Stimulated activated CD8-positive, alpha-beta memory T cell treated with anti-CD3 and anti-CD28 coated beads, Interleukin-4, amount 100 ng/mL, for 1 hour (primary cell): ENCODE results near the gene FAM219A.
"Not testable (repeated sequence)": the region's sequence is repeated elsewhere in the genome, so short reads cannot be mapped to it uniquely, and the experiment has no call there.

Experiments
- DNase-seq, 2 donors: peaks; one replicate each; pipeline ENCODE4 v3.0.0-alpha.2; 2020; ENCODE audit warnings: low read depth in 2 of 2, low spot score in 1 of 2

The FAM219A gene

DNA sequence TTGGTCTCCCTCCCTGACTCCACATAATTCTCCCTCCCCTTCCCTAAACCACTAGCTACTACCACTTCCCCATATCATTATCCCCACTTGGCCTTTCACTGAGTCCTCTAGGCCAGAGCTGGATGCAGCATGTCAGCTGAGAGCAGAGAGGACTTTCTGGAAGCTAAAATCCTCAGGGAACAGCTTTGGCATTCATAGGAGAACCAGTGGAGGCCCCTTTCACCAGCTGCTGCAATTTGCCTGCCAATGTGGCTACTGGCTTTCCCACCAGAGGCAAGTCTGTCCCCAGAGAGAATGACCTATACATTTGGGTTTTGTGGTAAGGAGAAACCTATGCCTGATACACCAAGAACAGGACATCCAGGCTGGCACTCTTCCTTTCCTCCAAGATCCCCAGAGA lies 14.4 kb downstream of the FAM219A start:
- DNase-seq = no peak

GRCh38 chr9:34443533-34443932 lies 14.8 kb downstream of the FAM219A start:
- DNase-seq = no peak

- DNase-seq = no peak
Measured at GRCh38 chr9:34442770-34443169, 15.6 kb downstream of the FAM219A start.

- DNase-seq = no peak
Measured at GRCh38 chr9:34440017-34440416, 18.4 kb downstream of the FAM219A start.

DNA sequence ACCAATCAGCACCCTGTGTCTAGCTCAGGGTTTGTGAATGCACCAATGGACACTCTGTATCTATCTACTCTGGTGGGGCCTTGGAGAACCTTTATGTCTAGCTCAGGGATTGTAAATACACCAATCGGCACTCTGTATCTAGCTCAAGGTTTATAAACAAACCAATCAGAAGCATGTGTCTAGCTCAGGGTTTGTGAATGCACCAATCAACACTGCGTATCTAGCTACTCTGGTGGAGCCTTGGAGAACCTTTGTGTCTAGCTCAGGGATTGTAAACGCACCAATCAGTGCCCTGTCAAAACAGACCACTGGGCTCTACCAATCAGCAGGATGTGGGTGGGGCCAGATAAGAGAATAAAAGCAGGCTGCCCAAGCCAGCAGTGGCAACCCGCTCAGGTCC lies 19.9 kb downstream of the FAM219A start:
- DNase-seq = not testable (repeated sequence)

- DNase-seq = not testable (repeated sequence)
Measured at GRCh38 chr9:34437926-34438307, 20.5 kb downstream of the FAM219A start.

- peak in 1 of 2 donors; percentile 29 for DNase-seq
Measured at GRCh38 chr9:34437006-34437925, 21.1 kb downstream of the FAM219A start.

DNA sequence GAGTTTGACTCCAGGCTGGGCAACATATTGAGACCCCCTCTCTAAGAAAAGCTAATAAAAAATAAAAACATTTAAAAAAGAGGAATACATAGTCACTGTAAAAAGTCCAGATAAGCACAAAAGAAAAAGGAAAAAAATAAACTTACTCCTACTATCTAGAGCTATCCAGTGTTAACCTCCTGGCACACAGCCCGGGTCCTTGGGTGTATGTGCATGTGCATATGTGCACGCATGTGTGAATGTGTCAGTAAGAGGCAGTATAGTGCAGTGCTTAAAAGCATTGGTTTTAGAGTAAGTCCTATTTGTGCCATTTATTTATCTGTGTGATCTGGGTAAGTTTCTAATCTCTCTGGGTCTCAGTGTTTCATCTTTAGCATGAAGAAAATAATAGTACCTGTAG lies 26.7 kb downstream of the FAM219A start:
- no peak for DNase-seq

- DNase-seq = no peak
Measured at GRCh38 chr9:34430843-34431437, 27.4 kb downstream of the FAM219A start.

DNA sequence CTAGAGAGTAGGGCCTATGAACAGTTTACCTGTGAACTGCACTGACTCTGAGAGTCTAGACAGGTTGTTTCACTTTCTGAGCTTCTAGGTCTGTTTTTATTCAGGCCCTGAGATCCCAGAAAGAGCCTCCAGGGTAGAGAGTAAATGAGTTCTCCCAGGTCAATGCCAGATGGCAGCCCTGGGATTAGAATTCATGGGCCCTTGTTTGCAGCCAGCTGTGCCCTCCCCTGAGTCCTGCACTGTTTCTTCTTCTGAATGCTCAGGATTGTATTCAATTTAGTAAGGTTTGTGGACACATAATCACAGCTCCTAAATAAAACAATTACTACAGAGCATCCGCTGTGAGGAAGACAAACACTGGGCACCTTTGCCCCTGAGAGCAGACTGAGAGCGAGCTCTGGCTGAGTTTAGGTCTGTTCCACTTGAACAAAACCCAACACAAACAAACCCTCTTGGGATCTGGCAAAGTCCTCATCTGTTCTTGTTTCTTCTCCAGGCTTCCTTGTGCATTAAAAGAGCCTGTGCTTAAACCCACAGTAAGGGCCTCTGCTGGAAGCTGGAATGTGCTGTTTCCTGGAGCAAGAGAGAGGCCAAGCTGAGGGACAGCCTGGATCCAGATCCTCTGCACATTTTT lies 29.9 kb downstream of the FAM219A start:
- no peak for DNase-seq

DNA sequence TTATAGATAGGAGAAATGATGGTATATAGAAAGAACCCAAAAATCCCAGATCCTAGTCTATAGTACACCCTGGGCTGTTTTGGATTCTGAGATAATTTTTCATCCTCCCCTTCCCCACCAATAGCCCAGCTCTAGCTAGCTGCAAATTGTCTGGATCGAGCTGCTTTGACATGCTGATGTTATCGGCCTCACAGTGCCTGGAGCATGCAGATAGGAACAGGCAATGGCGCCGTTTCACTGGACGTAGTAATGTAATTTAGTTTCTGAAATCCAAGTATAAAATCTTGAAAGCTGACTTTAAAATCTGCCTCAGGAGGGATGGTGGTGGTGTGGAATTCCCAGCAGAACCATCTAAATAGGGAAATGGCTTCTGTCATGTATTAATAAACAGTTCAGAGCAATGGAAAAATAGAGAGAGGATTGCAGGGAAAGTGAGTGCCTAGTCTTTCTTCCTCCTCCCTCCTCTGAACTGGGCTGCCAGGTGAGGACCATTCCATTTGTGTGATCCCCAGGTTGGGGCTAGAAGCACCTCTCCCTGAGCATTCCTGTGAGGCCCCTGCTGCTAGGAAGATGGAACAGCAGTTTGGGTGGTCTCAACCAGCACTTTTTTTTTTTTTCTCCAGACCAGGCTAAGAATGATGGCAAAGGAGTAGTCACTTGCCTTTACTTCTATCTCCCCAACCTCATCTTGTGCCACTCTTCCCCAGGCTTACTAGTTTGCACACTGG lies 31.9 kb downstream of the FAM219A start:
- DNase-seq = no peak

- DNase-seq = no peak
Measured at GRCh38 chr9:34419716-34420504, 38.5 kb downstream of the FAM219A start.

GRCh38 chr9:34417734-34418133 lies 40.6 kb downstream of the FAM219A start:
- DNase-seq = no peak

GRCh38 chr9:34413231-34413852 lies 45.0 kb downstream of the FAM219A start:
- no peak for DNase-seq

DNA sequence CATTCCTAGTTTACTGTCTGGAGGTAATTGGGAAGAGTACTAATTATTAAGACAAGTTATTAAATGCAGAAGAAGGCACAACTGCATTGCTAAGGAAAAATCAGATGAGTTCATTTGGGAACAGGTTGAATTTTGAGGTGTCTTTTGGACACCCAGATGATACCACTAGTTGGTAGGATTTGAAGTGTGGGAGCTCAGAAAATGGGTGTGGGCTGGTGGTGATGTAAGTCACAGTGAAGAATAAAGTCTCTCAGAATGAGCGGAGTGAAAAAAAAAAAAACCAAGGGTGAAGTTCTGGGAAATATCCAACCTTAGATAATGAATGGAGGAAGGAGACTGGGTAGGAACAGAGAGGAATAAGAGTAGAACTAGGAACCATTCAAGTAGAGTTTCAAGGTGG lies 46.0 kb downstream of the FAM219A start:
- no peak for DNase-seq

GRCh38 chr9:34409154-34409553 lies 49.2 kb downstream of the FAM219A start:
- DNase-seq = no peak

GRCh38 chr9:34408173-34408572 lies 50.2 kb downstream of the FAM219A start:
- no peak for DNase-seq

DNA sequence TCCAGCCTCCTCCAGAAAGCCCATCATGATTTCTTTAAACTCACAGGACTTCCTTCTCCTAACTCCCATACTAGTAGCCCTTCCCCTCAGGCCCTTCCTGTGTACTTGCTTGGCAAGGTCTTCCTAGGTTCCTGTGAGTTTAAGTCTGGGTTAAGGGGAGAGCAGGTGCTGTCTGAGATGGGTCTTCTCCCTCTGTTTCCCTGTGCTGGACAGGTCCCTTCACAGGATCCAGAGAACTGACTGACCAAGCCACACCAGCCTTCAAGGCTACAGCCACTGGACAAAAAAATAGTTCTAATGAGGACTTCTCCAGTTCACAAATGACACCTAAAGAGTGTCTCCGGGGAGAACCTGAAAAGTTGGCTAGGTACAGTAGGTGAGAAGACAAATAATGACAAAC lies 52.2 kb downstream of the FAM219A start:
- no peak for DNase-seq

DNA sequence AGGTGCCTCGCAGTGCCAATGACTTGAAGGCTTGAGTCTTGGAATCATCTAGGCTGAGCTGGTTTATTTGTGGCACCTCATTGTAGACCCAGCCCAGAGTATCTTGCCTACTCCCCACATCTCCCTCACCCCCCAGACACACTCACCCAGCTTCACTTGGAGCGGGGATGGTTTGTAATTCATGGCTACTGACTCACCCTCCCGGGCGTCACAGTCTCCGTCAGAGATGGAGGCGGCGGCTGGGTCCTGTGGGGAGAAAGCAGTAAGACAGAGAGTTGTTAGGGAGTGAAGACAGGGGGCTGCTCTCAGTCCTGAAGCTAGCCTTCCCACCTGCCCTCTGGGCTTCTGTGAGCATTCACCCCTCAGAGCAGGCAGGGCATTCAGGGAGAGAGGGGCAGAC lies 52.7 kb downstream of the FAM219A start:
- no peak for DNase-seq
